ENCODE results near the gene MPC1.
"Not testable (repeated sequence)": the region's sequence is repeated elsewhere in the genome, so short reads cannot be mapped to it uniquely, and the experiment has no call there.

The MPC1 gene

GRCh38 chr6:166389119-166389518, 6.4 kb upstream of the MPC1 start:
- DNase-seq (ENCODE audit: low read depth): no peak
- TF ChIP-seq, protein P1, sequence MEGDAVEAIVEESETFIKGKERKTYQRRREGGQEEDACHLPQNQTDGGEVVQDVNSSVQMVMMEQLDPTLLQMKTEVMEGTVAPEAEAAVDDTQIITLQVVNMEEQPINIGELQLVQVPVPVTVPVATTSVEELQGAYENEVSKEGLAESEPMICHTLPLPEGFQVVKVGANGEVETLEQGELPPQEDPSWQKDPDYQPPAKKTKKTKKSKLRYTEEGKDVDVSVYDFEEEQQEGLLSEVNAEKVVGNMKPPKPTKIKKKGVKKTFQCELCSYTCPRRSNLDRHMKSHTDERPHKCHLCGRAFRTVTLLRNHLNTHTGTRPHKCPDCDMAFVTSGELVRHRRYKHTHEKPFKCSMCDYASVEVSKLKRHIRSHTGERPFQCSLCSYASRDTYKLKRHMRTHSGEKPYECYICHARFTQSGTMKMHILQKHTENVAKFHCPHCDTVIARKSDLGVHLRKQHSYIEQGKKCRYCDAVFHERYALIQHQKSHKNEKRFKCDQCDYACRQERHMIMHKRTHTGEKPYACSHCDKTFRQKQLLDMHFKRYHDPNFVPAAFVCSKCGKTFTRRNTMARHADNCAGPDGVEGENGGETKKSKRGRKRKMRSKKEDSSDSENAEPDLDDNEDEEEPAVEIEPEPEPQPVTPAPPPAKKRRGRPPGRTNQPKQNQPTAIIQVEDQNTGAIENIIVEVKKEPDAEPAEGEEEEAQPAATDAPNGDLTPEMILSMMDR (conservative IDR thresholded peaks at IDR 0.05; ENCODE audit: low read depth, low read length): no peak
- no peak overlapping the region for H3K4me3 ChIP-seq (ENCODE audit: low read length)

- DNase-seq (ENCODE audit: low read depth): no peak
- TF ChIP-seq, protein P1 (conservative IDR thresholded peaks at IDR 0.05; ENCODE audit: low read depth, low read length): no peak
- H3K4me3 ChIP-seq (ENCODE audit: low read length): no peak overlapping the region
These were observed 5.7 kb upstream of the MPC1 start for GRCh38 chr6:166388290-166389004.

DNA sequence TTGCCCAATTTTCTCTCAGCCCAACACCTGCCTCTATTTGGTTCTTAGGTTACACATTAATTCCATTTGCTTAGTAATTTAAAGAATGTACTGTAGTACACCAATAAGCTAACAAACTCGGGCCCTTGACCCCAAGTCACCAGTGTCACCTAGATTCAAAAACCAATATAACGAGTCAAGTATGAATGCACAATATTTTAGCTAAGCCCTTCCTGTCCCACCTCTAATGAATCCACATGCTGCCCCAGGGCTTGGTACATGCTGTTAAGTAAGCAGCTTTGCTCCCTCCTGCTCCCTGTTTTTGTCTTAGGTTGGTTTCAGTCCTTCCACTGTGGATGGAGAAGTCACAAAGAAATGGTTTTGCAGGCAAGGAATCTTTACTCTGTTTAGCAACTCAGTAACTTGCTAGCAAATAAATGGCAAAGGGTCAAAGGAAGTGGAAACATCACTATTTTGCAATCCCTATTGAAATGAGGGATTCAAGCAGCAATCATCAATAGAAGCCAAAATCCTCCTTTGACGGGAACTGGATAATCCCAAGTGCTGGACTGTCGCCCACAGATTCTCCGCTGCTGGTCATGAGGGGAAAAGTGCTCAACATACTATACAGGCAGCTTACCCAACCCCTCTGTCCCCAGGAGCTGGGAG, 5.0 kb upstream of the MPC1 start:
- DNase-seq (ENCODE audit: low read depth): peak; percentile 18
- no peak overlapping the region for H3K4me3 ChIP-seq (ENCODE audit: low read length)
- TF ChIP-seq, protein P1 (conservative IDR thresholded peaks at IDR 0.05; ENCODE audit: low read depth, low read length): no peak

DNA sequence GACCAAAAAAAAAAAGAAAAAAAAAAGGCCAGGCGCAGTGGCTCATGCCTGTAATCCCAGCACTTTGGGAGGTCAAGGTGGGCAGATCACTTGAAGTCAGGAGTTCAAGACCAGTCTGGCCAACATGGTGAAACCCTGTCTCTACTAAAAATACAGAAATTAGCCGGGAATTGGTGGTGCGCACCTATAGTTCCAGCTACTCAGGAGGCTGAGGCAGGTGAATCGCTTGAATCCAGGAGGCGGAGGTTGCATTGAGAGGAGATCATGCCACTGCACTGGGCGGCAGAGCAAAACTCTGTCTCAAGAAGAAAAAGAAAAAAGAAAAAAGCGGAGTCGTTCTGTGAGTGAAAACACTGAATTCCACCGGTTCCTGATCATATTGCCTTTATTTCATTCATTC, 4.4 kb upstream of the MPC1 start:
- not testable (repeated sequence) for DNase-seq (ENCODE audit: low read depth); H3K4me3 ChIP-seq (ENCODE audit: low read length)

GRCh38 chr6:166386111-166386510, 3.4 kb upstream of the MPC1 start:
- DNase-seq (ENCODE audit: low read depth): no peak
- no peak overlapping the region for H3K4me3 ChIP-seq (ENCODE audit: low read length)
- TF ChIP-seq, protein P1 (conservative IDR thresholded peaks at IDR 0.05; ENCODE audit: low read depth, low read length): no peak

DNA sequence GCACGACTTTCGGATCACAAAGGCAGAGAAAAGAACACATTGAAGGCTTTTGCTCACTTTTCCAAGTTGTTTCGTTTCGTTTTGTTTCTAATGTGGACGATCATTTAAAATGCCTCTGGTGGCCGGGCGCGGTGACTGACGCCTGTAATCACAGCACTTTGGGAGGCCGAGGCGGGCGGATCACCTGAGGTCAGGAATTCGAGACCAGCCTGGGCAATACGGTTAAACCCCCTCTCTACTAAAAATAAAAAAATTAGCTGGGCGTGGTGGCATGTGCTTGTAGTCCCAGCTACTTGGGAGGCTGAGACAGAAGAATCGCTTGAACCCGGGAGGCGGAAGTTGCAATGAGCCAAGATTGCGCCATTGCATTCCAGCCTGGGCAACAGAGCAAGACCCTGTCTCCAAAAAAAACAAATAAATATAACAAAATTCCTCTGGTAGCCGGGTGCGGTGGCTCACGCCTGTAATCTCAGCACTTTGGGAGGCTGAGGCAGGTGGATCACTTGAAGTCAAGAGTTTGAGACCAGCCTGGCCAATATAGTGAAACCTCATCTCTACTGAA, 1.1 kb upstream of the MPC1 start:
- not testable (repeated sequence) for DNase-seq (ENCODE audit: low read depth)
- peak overlapping the region; percentile 68 for H3K4me3 ChIP-seq (ENCODE audit: low read length)

DNA sequence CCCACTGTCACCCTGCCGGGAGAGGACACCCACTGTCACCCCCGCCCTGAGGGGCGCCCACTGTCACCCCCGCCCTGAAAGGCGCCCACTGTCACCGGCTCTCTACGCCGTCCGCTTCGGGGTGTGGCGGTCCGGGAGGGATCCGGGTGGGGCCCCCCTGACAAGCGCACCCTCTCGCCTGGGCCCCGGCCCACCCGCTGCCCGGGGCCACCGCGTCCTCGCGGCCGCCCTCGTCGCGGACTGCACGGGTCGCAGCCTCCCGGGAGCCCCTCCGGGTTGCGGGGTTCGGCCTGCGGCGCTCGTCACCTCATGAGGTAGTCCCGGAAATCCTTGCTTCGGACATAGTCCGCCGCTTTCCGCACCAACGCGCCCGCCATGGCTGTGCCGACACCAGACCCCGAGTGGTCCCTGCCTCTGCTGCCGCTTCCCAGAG, 224 bp downstream of the MPC1 start:
- TF ChIP-seq, protein P1 (conservative IDR thresholded peaks at IDR 0.05; ENCODE audit: low read depth, low read length): no peak
- DNase-seq (ENCODE audit: low read depth): no peak

More for the DNA sequence above, 224 bp downstream of the MPC1 start:
- peak overlapping the region; percentile 74 for H3K4me3 ChIP-seq (ENCODE audit: low read length)

All from retinal pigment epithelial cell (primary cell).